Endothelial cell of hepatic sinusoid (primary cell): ENCODE measurements around the gene HSBP1L1.

Experiments used
- in situ Hi-C: cut with HindIII; loops from 2 replicates; pipeline ENCODE4 v1.10.0; 2017; ENCODE audit warnings: low sequenced_read_pairs

Gene HSBP1L1

GRCh38 chr18:79944126-79944731 is 20.2 kb upstream of the HSBP1L1 start:
- in situ Hi-C loops = no loop called here

- in situ Hi-C loops = no loop called here
Measured at GRCh38 chr18:79944746-79945117, 19.7 kb upstream of the HSBP1L1 start.

- in situ Hi-C loops = no loop called here
Measured at GRCh38 chr18:79945118-79946042, 19.1 kb upstream of the HSBP1L1 start.

- in situ Hi-C loops = no loop called here
Measured at GRCh38 chr18:79947054-79947755, 17.2 kb upstream of the HSBP1L1 start.

GRCh38 chr18:79947881-79948610 is 16.4 kb upstream of the HSBP1L1 start:
- in situ Hi-C loops = no loop called here

- in situ Hi-C loops = no loop called here
Measured at GRCh38 chr18:79948719-79949411, 15.6 kb upstream of the HSBP1L1 start.

- in situ Hi-C loops = no loop called here
Measured at GRCh38 chr18:79949697-79950487, 14.6 kb upstream of the HSBP1L1 start.

GRCh38 chr18:79950515-79951341 is 13.7 kb upstream of the HSBP1L1 start:
- in situ Hi-C loops = no loop called here

- in situ Hi-C loops = no loop called here
Measured at GRCh38 chr18:79951545-79952455, 12.6 kb upstream of the HSBP1L1 start, which contains the start of gene SLC66A2. Gene SLC66A2, minus strand, starts transcription at chr18:79951653. Its CDS starts 727 bp downstream, at chr18:79950926.

- in situ Hi-C loops = no loop called here
Measured at GRCh38 chr18:79952456-79952995, 11.9 kb upstream of the HSBP1L1 start.

GRCh38 chr18:79952996-79953559 is 11.4 kb upstream of the HSBP1L1 start:
- in situ Hi-C loops = no loop called here

- in situ Hi-C loops = no loop called here
Measured at GRCh38 chr18:79953971-79954651, 10.3 kb upstream of the HSBP1L1 start.

GRCh38 chr18:79954791-79955190 is 9.7 kb upstream of the HSBP1L1 start:
- in situ Hi-C loops = loop anchor here (5.0 kb wide), 1 partner anchor 38 kb away; no protein-coding TSS in a partner anchor

- in situ Hi-C loops = loop anchor here (5.0 kb wide), 1 partner anchor 37 kb away; no protein-coding TSS in a partner anchor
Measured at GRCh38 chr18:79955302-79956075, 9.0 kb upstream of the HSBP1L1 start.

GRCh38 chr18:79956276-79956675 is 8.2 kb upstream of the HSBP1L1 start:
- in situ Hi-C loops = loop anchor here (5.0 kb wide), 1 partner anchor 36 kb away; no protein-coding TSS in a partner anchor
